NCI-H446 treated with DMSO at 0.1 percent for 48 hours (cell line): ENCODE measurements around the gene YJEFN3.

ENCODE experiments used
- DNase-seq: peaks from one replicate; lab custom pipeline; 2025; lab: John Stamatoyannopoulos, UW

The YJEFN3 gene

DNA sequence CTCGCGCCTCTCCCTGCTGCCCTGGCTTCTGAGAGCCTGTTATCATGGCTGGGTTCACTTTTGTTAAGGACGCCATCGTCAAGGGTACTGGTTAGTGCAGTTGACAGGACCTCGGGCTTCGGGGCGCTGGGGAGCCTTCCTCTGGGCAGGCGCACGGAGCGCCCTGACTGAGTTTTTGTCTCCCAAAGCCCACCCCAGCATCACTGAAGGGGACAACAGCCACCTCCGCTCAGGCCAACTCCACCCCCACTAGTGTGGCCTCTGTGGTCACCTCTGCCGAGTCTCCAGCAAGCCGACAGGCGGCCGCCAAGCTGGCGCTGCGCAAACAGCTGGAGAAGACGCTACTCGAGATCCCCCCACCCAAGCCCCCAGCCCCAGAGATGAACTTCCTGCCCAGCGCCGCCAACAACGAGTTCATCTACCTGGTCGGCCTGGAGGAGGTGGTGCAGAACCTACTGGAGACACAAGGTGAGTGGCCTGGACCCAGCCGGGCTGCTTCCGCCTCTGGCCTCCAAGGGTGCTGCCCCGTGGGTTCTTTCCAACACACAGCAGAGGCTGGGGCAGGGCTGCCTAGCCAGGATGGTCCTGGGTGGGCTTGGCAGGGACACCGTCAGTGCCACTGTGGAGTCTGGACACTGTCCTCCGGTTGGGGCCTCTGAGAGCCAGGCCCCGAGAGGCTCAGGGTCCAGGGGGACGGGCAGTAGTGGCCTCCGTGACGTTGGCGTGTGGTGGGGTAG lies 30.3 kb upstream of the YJEFN3 start:
- DNase-seq: no peak

DNA sequence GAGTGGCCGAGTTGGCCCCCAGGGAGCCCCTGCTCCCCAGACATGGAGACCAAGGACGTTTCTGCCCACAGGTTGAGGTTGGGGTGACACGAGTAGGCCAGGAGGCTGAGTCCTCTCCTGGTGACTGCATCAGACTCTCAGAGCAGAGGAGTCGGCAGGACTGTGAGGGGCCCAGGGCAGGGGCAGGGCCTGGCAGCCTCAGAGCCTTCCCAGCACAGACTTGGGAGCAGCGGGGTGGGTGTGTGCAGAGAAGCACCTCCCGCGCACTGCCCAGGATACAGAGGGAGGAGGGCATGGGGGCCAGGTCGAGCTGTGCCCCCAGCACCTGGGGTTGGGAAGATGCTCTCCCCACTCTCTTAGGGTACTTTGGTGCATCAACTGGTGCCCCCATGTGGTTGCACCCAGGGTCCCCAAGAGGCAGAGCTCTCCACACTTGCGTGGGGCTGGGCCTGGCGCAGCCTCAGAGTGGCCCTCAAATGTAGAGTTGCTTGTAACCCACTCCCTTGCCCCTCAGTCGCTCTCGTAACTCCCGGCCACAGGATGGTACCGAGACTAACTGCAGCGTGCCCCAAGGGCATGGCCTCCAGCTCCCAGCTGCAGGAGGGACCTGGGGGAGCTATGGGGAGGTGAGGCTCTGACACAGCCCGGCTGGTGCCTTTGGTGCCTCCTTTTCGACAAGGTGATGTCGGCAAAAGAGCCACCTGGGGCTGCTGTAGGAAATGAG lies 29.3 kb upstream of the YJEFN3 start:
- no peak for DNase-seq

DNA sequence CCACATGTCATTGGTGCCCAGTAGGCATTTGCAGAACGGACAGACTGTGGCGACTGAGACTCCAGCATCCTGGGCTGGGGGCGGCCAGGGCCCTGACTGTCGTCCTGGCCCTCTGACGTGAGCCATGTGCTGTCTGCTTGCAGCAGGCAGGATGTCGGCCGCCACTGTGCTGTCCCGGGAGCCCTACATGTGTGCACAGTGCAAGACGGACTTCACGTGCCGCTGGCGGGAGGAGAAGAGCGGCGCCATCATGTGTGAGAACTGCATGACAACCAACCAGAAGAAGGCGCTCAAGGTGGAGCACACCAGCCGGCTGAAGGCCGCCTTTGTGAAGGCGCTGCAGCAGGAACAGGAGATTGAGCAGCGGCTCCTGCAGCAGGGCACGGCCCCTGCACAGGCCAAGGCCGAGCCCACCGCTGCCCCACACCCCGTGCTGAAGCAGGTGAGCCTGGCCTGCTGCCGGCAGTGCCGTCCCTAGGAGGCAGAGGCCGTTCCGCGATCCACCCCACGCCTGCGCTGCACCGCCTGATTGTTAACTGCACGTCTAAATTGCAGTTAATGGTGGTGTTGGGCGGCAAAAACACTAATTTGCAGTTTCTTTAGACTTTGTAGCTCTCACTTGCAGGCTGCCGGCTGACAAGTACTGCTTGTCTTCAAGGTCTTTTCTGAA lies 27.6 kb upstream of the YJEFN3 start:
- DNase-seq: no peak

DNA sequence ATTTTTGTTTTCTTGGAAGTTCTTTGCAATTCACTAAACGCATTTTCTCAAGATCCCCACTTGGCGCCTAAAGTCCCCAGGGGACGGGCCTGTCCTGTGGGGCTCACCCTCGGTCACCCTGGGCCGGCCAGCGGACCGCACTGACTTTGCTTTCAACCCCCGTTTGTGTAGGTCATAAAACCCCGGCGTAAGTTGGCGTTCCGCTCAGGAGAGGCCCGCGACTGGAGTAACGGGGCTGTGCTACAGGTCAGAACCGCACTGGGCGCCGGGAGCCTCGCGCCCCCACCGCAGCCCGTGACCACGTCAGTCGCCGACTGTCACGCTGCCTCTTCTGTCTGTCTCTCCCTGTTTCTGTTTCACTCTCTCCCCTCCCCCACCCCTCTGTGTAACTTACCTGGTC lies 26.9 kb upstream of the YJEFN3 start:
- DNase-seq: no peak

DNA sequence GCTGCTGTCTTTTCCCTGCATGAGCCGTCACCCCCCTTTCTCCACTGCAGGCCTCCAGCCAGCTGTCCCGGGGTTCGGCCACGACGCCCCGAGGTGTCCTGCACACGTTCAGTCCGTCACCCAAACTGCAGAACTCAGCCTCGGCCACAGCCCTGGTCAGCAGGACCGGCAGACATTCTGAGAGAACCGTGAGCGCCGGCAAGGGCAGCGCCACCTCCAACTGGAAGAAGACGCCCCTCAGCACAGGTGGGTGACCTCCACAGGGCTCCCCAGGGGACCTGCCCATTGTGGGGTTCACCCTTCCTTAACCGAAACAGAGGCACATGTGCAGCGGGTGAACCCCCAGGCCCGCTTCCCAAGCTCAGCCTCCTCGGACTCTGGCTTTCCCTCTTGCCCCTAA lies 26.4 kb upstream of the YJEFN3 start:
- DNase-seq: no peak

DNA sequence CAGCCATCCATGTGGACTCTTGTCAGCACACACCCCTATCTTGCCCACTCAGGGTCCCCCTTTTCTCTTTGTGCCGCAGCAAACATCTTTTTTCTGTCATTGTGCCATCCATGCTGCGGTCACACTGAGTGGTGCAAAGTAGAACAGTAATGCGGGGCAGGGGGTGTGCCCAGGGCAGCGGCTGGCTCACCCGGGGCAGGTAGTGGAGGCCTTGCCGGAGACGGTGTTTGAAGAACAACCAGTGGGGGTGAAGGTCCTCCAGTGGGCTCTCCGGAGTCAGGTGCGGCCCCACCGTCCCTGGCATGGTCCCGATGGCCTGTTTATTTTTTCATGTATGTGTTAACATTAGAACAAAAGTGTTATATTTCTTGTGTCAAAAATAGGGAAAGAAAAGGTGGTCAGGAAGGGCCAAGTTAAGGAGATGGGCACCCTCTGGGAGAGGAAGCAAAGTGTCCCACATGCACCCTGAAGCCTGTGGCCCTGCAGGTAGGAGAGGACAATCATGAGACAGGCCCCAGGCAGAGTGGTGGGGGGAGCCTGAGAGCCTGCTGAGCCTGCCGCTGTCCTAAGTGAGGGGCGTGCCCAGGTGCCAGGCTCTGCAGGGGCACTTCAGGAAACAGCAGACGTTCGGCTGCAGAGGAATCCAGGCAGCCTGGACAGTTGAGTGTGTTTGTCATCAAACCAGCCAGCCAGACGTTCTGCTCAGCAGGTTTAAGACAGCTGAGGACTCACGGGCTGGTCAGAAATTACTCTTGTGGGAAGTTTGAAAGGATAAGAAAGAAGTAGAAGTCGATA lies 25.7 kb upstream of the YJEFN3 start:
- DNase-seq: no peak

DNA sequence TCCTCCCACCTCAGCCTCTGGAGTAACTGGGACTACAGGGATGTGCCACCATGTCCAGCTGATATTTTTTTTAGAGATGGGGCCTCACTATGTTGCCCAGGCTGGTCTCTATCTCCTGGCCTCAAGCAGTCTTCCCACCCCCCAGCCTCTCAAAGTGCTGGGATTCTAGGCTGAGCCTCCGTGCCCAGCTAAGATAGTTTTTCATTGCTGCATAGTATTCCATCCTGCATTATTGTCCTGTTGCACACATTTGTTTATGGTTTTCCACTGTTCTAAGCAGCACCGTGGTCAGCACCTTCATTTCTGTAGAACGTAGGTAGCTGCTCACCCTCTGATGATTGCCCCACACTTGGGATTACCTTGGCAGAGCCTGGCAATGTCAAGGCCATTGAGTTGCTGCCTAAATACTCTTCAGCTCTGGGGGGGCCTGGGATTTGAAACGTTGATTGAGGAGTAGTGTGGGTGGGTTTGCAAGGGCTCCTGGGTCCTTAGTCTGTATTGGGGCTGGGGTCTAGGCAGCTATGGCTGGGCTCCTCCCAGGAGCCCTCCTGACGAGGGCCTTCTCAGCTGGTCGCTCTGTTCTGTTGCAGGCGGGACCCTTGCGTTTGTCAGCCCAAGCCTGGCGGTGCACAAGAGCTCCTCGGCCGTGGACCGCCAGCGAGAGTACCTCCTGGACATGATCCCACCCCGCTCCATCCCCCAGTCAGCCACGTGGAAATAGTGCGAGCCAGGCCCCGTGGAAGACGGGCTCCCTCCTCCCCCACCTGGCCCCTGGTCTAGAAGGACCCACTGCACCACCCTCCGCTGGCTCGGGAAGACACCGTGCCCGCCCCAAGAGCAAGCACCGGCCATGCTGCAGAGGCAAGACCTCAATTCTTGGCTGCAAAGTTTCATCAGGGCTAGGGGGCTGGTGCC lies 23.7 kb upstream of the YJEFN3 start:
- no peak for DNase-seq

DNA sequence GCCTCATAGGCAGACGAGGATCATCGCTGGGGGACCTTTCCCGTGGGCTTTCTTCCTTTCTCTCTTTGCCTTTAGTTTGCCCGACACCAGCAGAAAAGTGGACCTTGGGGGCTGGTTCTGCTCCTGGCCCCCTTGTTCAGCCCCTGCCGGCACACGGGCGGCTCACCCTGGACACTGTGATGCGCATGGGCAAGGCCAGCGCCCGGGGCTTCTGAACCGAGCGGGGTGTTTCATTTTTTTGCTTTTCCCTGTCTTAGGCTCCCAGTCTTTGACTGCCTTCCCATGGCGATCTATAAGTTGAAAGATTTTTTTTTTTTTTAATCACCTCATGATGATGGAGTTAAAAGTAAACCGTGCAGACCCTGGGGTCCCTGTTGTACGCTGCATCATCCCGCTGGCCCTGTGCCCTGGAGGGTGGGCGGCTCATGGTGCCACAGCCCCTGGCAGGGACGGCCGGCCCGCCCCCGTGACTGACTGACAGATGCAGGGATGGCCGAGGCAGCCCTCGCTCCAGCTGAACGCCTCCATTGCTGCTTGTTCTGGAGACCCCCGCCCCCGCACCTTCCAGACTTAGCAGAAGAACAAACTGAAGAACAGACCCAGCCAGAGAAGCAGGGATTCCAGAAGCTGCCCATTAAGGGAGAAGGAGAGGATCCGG lies 22.9 kb upstream of the YJEFN3 start:
- no peak for DNase-seq

DNA sequence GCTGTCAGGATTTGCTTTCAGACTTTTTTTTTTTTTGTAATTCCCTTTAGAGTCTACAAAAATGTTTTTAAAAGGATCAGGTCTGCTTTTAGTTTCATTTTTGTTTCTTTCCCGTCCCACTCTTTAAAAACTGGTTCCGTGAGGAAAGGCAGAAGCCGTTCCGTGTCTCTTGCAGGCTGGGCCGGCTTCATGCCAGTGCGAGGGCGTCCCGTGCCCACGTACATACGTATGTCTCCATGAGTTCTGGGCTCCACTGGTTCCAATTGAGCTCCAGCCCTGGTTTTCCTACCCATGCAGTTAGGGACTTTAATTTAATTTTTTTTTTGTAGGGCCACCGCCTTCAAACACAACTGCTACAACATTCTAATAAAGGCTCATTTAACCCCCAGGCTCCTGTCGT lies 22.1 kb upstream of the YJEFN3 start:
- DNase-seq: no peak

DNA sequence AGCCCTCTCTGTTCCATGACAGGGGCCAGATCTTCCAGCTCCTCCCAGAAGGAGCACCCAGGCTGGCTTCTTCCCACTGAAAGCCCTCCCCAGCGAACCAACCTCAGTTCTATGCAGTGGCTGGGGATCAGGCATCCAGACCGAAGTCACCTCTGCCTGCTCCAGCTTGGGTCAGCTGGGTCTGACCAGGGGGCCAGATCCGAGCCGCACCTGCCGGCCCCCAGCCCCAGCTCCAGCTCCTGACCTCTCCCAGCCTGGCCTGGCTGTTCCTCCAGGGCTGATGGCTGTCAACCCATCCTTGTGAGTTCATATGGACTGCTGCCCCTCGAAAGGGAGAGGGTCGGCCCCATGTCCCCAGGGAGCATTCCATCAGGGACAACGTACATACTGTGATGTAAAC lies 21.4 kb upstream of the YJEFN3 start:
- no peak for DNase-seq

DNA sequence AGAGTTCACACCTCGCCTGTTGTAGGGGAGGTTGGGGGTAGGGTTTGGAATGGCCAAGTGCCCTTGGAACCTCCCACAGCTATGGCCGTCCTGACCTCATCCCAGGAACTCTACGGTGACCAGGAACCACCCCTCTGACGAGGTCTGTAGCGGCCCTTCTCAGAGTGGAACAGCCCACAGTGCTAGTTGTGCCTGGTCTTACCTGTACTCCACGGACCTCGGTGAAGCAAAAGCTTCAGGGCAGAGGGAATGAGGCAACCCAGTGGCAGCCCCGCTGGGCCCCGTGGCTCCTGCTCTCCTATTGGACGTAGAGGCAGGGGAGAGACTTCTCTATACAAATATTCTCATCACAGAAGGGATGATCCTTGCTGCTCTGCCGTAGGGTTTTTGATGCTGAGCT lies 20.5 kb upstream of the YJEFN3 start:
- no peak for DNase-seq

DNA sequence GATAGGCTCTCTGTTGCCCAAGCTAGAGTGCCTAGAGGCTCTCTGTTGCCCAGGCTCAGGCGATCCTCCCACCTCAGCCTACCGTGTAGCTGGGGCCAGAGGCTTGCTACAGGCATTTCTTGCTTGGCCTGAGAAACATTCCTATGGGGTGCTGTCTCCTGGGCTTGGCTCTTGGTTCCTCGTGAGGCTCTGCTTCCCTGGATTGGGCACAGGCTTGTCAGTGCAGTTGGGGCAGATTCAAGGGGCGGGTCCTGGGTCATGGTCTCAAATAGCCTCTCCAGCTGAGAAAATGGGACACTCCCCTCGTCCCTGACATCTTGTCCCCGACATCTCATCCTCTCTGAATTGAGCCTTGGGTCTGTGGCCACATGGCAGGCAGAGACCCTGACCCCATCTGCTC lies 18.3 kb upstream of the YJEFN3 start:
- DNase-seq: no peak

DNA sequence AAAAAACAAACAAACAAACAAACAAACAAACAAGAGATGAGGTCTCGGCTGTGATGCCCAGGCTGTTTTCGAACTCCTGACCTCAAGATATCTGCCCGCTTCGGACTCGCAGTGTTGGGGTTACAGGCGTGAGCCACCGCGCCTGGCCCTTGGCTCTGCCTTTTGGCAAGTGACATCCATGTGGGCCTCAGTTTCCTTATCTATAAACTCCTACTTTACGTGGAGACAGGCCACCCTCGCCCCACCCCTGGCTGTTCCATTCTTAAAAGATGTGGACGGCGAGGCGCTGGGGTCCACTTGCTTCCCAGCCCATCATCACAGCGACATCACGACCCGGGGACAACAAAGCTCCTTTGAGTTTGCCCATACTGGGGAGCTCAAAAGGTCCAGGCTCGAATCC lies 15.0 kb upstream of the YJEFN3 start:
- no peak for DNase-seq

DNA sequence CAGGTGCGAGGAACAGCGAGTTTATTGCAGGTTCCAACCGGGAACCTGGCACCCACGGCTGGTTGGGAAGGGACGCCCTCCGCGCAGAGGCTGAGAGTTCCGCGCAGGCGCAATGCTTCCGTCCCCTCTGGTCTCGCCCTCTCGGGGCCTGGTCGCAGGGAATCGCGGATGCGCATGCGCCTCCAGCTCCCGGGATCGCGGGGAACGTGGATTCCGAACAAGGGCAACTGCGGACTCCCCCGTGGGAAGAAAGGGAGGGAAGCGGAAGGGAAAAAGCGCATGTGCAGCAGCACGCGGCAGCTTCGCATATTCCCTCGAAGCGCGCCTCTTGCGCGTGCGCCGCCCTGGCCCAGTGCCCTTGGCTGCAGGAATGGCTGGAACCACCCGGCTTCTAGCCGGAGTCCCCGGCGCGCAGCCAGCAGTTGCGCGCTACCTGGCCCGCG lies 14.5 kb upstream of the YJEFN3 start:
- no peak for DNase-seq

DNA sequence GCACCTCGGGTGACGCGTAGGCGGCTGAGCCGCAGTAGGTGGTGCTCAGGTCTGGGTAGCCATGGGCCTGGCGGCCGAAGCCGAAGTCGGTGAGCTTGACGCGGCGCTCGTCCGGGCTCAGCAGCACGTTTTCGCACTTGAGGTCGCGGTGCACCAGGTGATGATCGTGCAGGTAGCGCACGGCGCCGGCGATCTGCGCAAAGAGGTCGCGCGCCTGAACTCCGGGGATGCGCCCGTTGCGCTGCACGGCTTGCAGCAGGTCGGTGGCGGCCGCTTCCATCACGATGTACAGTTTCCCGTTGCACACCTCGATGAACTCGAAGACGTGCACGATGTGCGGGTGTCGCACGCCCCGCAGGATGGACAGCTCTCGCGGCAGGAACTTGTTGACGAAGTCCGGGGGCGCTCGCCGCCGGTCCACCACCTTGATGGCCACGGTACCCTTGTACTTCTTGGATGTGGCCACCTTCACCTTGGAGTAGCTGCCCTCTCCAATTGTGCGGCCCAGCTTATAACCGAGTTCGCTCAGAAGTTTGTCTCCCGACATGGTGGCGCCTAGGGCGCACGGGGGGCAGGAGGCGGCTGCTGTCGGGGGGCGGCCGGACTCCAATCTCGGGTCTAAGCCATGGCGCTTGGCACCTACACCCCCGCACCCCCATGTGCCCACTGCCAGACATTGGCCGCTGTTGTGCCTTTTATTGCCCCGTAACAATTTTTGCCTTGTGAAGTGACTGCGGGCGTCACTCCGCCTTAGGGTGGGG lies 13.7 kb upstream of the YJEFN3 start, which contains the start of gene TSSK6:
TSSK6 (minus strand) TSS at position 668 of the 761 bp plus-strand sequence; CDS start at position 547, 121 bp downstream.
- DNase-seq: no peak

DNA sequence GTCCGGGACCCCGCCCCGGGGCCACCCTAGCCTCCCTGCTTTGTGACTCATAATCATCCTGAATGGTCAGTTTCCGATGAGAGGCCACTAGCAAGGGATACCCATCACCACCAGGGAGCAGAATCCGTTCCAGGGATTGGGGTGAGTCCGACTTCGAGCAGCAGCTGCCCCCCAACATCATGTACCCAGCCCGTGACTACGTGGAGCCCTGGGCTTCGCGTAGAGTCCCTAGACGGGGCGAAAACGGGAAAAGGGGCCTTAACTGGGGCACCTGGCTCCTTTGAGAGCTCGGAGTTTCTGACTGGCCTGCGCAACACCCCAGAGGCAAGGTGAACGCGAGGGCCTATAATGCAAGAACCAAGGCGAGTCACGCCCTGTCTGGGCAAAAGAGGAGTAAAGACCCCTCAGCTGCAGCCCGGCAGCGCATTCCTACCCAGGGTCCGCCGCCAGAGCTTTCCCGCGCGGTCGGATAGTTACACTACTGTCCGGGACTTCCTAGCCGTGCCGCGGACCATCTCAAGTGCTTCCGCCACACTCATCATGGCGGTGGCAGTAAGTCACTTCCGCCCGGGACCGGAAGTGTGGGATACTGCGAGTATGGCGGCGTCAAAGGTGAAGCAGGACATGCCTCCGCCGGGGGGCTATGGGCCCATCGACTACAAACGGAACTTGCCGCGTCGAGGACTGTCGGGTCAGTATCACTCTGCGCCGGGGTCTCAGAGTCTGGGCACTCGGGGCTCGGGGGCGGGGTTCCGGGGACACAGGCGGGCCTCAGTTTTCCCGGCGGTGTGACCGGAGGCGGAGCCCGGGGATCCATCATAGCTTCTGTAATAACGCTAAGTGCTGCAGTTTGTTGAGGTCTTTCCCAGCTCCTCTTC lies 12.8 kb upstream of the YJEFN3 start, which contains the start of gene NDUFA13:
NDUFA13 (plus strand) TSS at position 584 of the 878 bp plus-strand sequence; CDS start at position 598, 14 bp downstream.
- DNase-seq: peak; percentile 87

DNA sequence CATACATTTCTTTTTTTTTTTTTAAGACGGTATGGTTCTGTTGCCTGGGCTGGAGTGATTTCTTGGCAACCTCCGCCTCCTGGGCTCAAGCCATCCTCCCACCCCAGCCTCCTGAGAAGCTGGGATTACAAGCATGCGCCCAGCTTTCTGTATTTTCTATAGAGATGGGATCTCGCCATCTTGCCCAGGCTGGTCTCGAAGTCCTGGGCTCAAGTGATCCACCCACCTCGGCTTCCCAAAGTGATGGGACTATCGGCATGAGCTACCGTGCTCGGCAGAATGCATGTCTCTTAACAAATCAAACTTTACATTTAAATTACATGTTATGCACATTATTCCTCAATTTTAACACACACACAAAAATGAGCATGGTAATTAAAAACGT lies 11.5 kb upstream of the YJEFN3 start:
- DNase-seq: no peak

DNA sequence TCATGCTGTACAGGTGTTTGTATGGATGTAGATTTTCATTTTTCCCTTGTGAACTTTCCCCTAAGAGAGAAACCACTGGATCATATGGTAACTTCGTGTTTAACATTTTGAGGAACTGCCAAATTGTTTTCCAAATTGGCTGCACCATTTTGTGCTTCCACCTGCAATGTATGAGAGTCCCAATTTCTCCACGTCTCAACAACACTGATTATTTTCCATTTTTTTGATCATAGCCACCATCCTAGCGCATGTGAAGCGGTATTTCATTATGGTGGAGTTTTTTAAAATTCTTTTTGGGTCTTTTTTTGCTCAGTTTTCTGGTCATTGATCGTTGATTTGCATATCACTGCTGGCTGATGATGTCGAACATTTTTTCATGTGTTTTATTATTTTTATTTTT lies 7.7 kb upstream of the YJEFN3 start:
- no peak for DNase-seq

DNA sequence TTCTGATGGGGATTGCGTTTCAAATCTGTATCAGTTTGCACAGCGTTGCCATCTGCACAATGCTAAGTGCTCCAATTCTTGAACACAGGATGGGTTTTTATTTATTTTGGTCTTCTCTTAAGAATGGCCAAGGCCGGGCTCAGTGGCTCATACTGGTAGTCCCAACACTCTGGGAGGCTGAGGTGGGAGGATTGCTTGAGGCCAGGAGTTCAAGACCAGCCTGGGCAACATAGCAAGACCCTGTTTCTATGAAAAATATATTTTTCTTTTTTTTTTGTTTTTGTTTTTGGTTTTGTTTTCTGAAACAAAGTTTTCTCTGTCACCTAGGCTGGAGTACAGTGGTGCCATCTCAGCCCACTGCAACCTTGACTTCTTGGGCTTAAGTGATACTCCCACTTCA lies 5.5 kb upstream of the YJEFN3 start:
- no peak for DNase-seq
